ENCODE results near the gene PEX11B.

DNA sequence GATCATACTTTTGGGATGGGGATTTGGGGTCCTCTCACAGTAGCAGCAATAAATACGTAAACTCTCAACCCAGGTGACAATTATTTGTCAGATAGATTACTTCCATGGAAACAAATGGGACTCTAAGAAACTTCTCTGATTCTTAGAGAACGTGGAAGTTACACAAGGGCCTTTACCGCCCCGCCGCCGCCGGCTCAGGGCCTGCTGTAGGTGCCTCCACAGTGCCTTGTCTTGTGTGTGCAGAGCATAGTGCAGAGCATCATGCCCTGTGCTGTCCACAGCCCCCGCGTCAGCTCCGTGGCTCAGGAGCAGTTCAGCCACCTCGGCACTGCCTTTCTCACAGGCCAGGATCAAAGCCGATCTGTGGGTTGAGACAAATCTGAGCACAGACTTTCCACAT is 43.9 kb downstream of the PEX11B start:
- TF ChIP-seq, protein P1, sequence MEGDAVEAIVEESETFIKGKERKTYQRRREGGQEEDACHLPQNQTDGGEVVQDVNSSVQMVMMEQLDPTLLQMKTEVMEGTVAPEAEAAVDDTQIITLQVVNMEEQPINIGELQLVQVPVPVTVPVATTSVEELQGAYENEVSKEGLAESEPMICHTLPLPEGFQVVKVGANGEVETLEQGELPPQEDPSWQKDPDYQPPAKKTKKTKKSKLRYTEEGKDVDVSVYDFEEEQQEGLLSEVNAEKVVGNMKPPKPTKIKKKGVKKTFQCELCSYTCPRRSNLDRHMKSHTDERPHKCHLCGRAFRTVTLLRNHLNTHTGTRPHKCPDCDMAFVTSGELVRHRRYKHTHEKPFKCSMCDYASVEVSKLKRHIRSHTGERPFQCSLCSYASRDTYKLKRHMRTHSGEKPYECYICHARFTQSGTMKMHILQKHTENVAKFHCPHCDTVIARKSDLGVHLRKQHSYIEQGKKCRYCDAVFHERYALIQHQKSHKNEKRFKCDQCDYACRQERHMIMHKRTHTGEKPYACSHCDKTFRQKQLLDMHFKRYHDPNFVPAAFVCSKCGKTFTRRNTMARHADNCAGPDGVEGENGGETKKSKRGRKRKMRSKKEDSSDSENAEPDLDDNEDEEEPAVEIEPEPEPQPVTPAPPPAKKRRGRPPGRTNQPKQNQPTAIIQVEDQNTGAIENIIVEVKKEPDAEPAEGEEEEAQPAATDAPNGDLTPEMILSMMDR (conservative IDR thresholded peaks at IDR 0.05; ENCODE audit: low read depth in 2 of 2) = no peak
- TF ChIP-seq EZH2phosphoT487 (IDR thresholded peaks at IDR 0.05; ENCODE audit: unreplicated experiment) = no peak
- TF ChIP-seq, protein P2, sequence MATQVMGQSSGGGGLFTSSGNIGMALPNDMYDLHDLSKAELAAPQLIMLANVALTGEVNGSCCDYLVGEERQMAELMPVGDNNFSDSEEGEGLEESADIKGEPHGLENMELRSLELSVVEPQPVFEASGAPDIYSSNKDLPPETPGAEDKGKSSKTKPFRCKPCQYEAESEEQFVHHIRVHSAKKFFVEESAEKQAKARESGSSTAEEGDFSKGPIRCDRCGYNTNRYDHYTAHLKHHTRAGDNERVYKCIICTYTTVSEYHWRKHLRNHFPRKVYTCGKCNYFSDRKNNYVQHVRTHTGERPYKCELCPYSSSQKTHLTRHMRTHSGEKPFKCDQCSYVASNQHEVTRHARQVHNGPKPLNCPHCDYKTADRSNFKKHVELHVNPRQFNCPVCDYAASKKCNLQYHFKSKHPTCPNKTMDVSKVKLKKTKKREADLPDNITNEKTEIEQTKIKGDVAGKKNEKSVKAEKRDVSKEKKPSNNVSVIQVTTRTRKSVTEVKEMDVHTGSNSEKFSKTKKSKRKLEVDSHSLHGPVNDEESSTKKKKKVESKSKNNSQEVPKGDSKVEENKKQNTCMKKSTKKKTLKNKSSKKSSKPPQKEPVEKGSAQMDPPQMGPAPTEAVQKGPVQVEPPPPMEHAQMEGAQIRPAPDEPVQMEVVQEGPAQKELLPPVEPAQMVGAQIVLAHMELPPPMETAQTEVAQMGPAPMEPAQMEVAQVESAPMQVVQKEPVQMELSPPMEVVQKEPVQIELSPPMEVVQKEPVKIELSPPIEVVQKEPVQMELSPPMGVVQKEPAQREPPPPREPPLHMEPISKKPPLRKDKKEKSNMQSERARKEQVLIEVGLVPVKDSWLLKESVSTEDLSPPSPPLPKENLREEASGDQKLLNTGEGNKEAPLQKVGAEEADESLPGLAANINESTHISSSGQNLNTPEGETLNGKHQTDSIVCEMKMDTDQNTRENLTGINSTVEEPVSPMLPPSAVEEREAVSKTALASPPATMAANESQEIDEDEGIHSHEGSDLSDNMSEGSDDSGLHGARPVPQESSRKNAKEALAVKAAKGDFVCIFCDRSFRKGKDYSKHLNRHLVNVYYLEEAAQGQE (IDR thresholded peaks at IDR 0.05; ENCODE audit: unreplicated experiment) = no peak
- no peak for TF ChIP-seq EZH2 (IDR thresholded peaks at IDR 0.05; ENCODE audit: low read depth, unreplicated experiment)
- no peak for TF ChIP-seq CREB1 (CRISPR knock-in tag; IDR thresholded peaks at IDR 0.05; ENCODE audit: low read depth)
- TF ChIP-seq ZNF331 (CRISPR knock-in tag; IDR thresholded peaks at IDR 0.05; ENCODE audit: low read depth) = no peak
- TF ChIP-seq POLR2AphosphoS5 (IDR thresholded peaks at IDR 0.05; ENCODE audit: low read depth) = no peak
- no peak for TF ChIP-seq JUNB (IDR thresholded peaks at IDR 0.05; ENCODE audit: unreplicated experiment)
- TF ChIP-seq, protein P3, sequence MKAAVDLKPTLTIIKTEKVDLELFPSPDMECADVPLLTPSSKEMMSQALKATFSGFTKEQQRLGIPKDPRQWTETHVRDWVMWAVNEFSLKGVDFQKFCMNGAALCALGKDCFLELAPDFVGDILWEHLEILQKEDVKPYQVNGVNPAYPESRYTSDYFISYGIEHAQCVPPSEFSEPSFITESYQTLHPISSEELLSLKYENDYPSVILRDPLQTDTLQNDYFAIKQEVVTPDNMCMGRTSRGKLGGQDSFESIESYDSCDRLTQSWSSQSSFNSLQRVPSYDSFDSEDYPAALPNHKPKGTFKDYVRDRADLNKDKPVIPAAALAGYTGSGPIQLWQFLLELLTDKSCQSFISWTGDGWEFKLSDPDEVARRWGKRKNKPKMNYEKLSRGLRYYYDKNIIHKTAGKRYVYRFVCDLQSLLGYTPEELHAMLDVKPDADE (IDR thresholded peaks at IDR 0.05) = no peak
- TF ChIP-seq STAT1 (IDR thresholded peaks at IDR 0.05; ENCODE audit: unreplicated experiment) = no peak
- TF ChIP-seq ZNF114 (CRISPR knock-in tag; IDR thresholded peaks at IDR 0.05) = no peak
- no peak for TF ChIP-seq NANOG (IDR thresholded peaks at IDR 0.05; ENCODE audit: borderline replicate concordance)
